Right lobe of liver (tissue), 6 donors: ENCODE results near the gene NEK2. TPM values are rescaled to one million over a fixed set of nuclear protein-coding genes. Genes with fewer than 3 reads are reported as not detected.
A peak's percentile ranks its signal among the peaks of the same experiment; 100 is the strongest.

Experiments
- ATAC-seq, 4 donors: fragments of 200-7000 bp; cut with Tn5 transposase; one replicate each; pipeline ENCODE4 v1.9.1; 2020; ENCODE audit warnings: mild to moderate bottlenecking in 4 of 4, moderate library complexity in 4 of 4
- DNase-seq, 3 donors: peaks; one replicate each; pipeline ENCODE4 v3.0.0-alpha.2; 2020
- H3K27ac ChIP-seq, 3 donors: fragments of 200-600 bp; one replicate each; pipeline ENCODE4 v1.8.0; 2022
- H3K27me3 ChIP-seq, 2 donors: fragments of 200-600 bp; one replicate each; pipeline ENCODE4 v1.8.0; 2022
- H3K36me3 ChIP-seq, 4 donors: fragments of 200-600 bp; sonication (generic) in 1 of 4; one replicate each; pipeline versions ENCODE4 v1.5.1 to v1.8.0; 2017 to 2022; ENCODE audit warnings: control low read depth in 1 of 4
- H3K4me1 ChIP-seq, 4 donors: fragments of 200-600 bp; sonication (generic) in 1 of 4; one replicate each; pipeline versions ENCODE4 v1.5.1 to v1.8.0; 2017 to 2022; ENCODE audit warnings: control low read depth in 1 of 4
- H3K4me3 ChIP-seq, 3 donors: fragments of 200-600 bp; one replicate each; pipeline ENCODE4 v1.8.0; 2022
- H3K9me3 ChIP-seq, 4 donors: fragments of 200-600 bp; sonication (generic) in 1 of 4; one replicate each; pipeline versions ENCODE4 v1.5.1 to v1.8.0; 2017 to 2022; ENCODE audit warnings: control low read depth in 1 of 4
- CTCF ChIP-seq, 4 donors: fragments of 200-600 bp in 3 of 4; fragments of 450-650 bp in 1 of 4; IDR thresholded peaks; one replicate each; pipeline versions ENCODE4 v1.5.1 to v1.8.0; 2016 to 2022; ENCODE audit warnings: antibody characterized with exemption in 4 of 4, mild to moderate bottlenecking in 2 of 4
- POLR2A ChIP-seq: fragments of 450-650 bp; IDR thresholded peaks from one replicate; pipeline ENCODE4 v1.6.1; 2017; ENCODE audit warnings: antibody characterized with exemption, mild to moderate bottlenecking
- WGBS: methylation state at CpG from one replicate; pipeline ENCODE4 v1.1.6; 2018; ENCODE audit warnings: low coverage, low lambda C conversion rate; ENCODE audit not compliant: insufficient coverage; ENCODE audit errors: missing lambda C conversion rate; 5-methylcytosine and 5-hydroxymethylcytosine counted together
- intact Hi-C, 2 donors: fragments of 100-400 bp; cut with DNase I; formaldehyde crosslinking; loops; one replicate each; pipeline versions ENCODE4 v1.11.2 to v1.14.1; 2022
- total RNA-seq, 6 experiments: library from RNA; depleted of rRNA in 2 of 6; stranded (reverse); fragments of >200 nt in 2 of 6; fragmentation: NEBNext Ultra II Directional in 3 of 6; extraction: Animal tissue kit (Norgen Biotek cat#: 25700) in 3 of 6; gene quantifications; one replicate each; pipeline versions ENCODE4 v1.1.0 to v1.2.4, GENCODE V29; 2016 to 2023
- donor health status: DM: no; HTN: yes; CAD: no.
- donor health status: DM: no; HTN: no; CAD: no.
- donor health status: DM: no; HTN: no; CAD: no.
- donor health status: DM: no; HTN: yes; CAD: no.
- donor health status: DM: no; HTN: yes; CAD: no.

The NEK2 gene
- total RNA-seq, 6 experiments from 2014 or later, result 0.22 to 0.80 (median 0.50) TPM; not detected in 1

GRCh38 chr1:211621447-211622198, 53.8 kb downstream of the NEK2 start:
- peak in 1 of 3 donors; percentile 68 for DNase-seq
- WGBS, result 68% methylated on average over 7 of the region's 9 CpGs
- Histone ChIP-seq H3K9me3 (no peaks in the 10 kb centered on the region), H3K27ac (no peak overlapping the region), H3K4me1 (peaks cover 0 to 11% (median 3%) of the 10 kb centered on the region in 4 donors), H3K27me3 (no peaks in the 10 kb centered on the region), H3K36me3 (no peaks in the 10 kb centered on the region), H3K4me3 (no peak overlapping the region)
- intact Hi-C loops, result no loop called here
- ATAC-seq, result peak in 2 of 4 donors; percentile 24 to 66
- TF ChIP-seq CTCF (IDR thresholded peaks at IDR 0.05) (no peak), POLR2A (no peak)

GRCh38 chr1:211620097-211620496, 55.3 kb downstream of the NEK2 start:
- intact Hi-C loops, result no loop called here
- no peak for ATAC-seq
- 61% methylated on average over 2 of the region's 5 CpGs for WGBS

GRCh38 chr1:211619033-211619996, 56.1 kb downstream of the NEK2 start:
- Histone ChIP-seq H3K27ac (peak overlapping the region in 1 of 3 donors; percentile 59), H3K4me1 (peaks cover 0 to 11% (median 3%) of the 10 kb centered on the region in 4 donors), H3K36me3 (no peaks in the 10 kb centered on the region), H3K9me3 (no peaks in the 10 kb centered on the region), H3K27me3 (no peaks in the 10 kb centered on the region), H3K4me3 (no peak overlapping the region)
- WGBS, result 100% methylated on average over 1 of the region's 8 CpGs
- TF ChIP-seq POLR2A (no peak), CTCF (IDR thresholded peaks at IDR 0.05) (no peak)
- intact Hi-C loops, result no loop called here
- peak; percentile 68 to 88 (median 71) for ATAC-seq
- no peak for DNase-seq

More at GRCh38 chr1:211620097-211620496, 55.3 kb downstream of the NEK2 start:
- DNase-seq, result no peak
- Histone ChIP-seq H3K4me3 (no peak overlapping the region), H3K36me3 (no peaks in the 10 kb centered on the region), H3K27me3 (no peaks in the 10 kb centered on the region), H3K4me1 (peaks cover 0 to 11% (median 3%) of the 10 kb centered on the region in 4 donors), H3K27ac (no peak overlapping the region), H3K9me3 (no peaks in the 10 kb centered on the region)
- TF ChIP-seq CTCF (IDR thresholded peaks at IDR 0.05) (no peak), POLR2A (no peak)

- no peaks in the 10 kb centered on the region for H3K9me3 ChIP-seq
- intact Hi-C loops, result no loop called here
- no peaks in the 10 kb centered on the region for H3K36me3 ChIP-seq
- H3K27ac ChIP-seq, result no peak overlapping the region
- H3K27me3 ChIP-seq, result no peaks in the 10 kb centered on the region
- ATAC-seq, result no peak
- H3K4me3 ChIP-seq, result no peak overlapping the region
- TF ChIP-seq POLR2A (no peak), CTCF (IDR thresholded peaks at IDR 0.05) (no peak)
- DNase-seq, result no peak
- WGBS, result no CpG with 5 or more reads among the region's 5 CpGs
- peaks cover 0 to 11% (median 3%) of the 10 kb centered on the region in 4 donors for H3K4me1 ChIP-seq
These were observed 58.5 kb downstream of the NEK2 start for GRCh38 chr1:211616965-211617297.
